HepG2 (cell line): ENCODE data around the gene ZER1. TPM values are rescaled to one million over a fixed set of nuclear protein-coding genes. Genes with fewer than 3 reads are reported as not detected.

Source experiments
- CREB1 ChIP-seq, 2 experiments: fragments of 450-650 bp in 1 of 2; IDR thresholded peaks; 2 replicates each; pipeline ENCODE4 v1.6.1; 2016 to 2017; ENCODE audit warnings: control low read depth in 1 of 2, mild to moderate bottlenecking in 1 of 2, missing compliant biosample characterization in 1 of 2, missing genetic modification characterization in 1 of 2
- DNMT1 ChIP-seq: sonication (generic); formaldehyde crosslinking; IDR thresholded peaks from 2 replicates; pipeline ENCODE4 v1.5.1; 2020; ENCODE audit warnings: mild to moderate bottlenecking, missing genetic modification reagents
- JUNB ChIP-seq: sonication (generic); formaldehyde crosslinking; IDR thresholded peaks from 2 replicates; pipeline ENCODE4 v1.8.0; 2022; ENCODE audit warnings: missing genetic modification reagents, mild to moderate bottlenecking, borderline replicate concordance
- KDM3A ChIP-seq: IDR thresholded peaks from 2 replicates; pipeline ENCODE4 v1.6.1; 2018; ENCODE audit warnings: low read depth, missing compliant biosample characterization
- KDM4B ChIP-seq: sonication (generic); formaldehyde crosslinking; IDR thresholded peaks from 2 replicates; pipeline ENCODE4 v1.4.0; 2020; ENCODE audit warnings: missing genetic modification reagents
- KMT2A ChIP-seq: sonication (generic); formaldehyde crosslinking; IDR thresholded peaks from 2 replicates; pipeline ENCODE4 v1.4.0; 2020; ENCODE audit warnings: missing genetic modification reagents
- NFIB ChIP-seq: sonication (generic); formaldehyde crosslinking; IDR thresholded peaks from 2 replicates; pipeline ENCODE4 v1.9.0; 2021; ENCODE audit warnings: missing genetic modification reagents, mild to moderate bottlenecking, borderline replicate concordance
- PITX1 ChIP-seq: sonication (generic); formaldehyde crosslinking; IDR thresholded peaks from 2 replicates; pipeline ENCODE4 v1.5.1; 2020; ENCODE audit warnings: mild to moderate bottlenecking, missing genetic modification reagents
- RFX3 ChIP-seq: IDR thresholded peaks from 2 replicates; pipeline ENCODE4 v1.6.1; 2016; ENCODE audit warnings: missing biosample characterization, missing genetic modification reagents
- RORA ChIP-seq: sonication (generic); formaldehyde crosslinking; IDR thresholded peaks from 2 replicates; pipeline ENCODE4 v1.5.0; 2020; ENCODE audit warnings: mild to moderate bottlenecking, missing genetic modification reagents, moderate library complexity
- ZBTB21 ChIP-seq: sonication (generic); formaldehyde crosslinking; IDR thresholded peaks from 2 replicates; pipeline ENCODE4 v1.4.0; 2020; ENCODE audit warnings: missing genetic modification reagents
- ZBTB7A ChIP-seq: sonication (generic); formaldehyde crosslinking; IDR thresholded peaks from 2 replicates; pipeline ENCODE4 v1.8.0; 2022; ENCODE audit warnings: mild to moderate bottlenecking, missing genetic modification reagents
- ZNF17 ChIP-seq: sonication (generic); formaldehyde crosslinking; IDR thresholded peaks from 2 replicates; pipeline ENCODE4 v1.5.0; 2020; ENCODE audit warnings: mild to moderate bottlenecking, missing genetic modification reagents
- ZNF20 ChIP-seq: sonication (generic); formaldehyde crosslinking; IDR thresholded peaks from 2 replicates; pipeline ENCODE4 v1.4.0; 2020; ENCODE audit warnings: mild to moderate bottlenecking, moderate library complexity, missing genetic modification reagents
- ZNF547 ChIP-seq: sonication (generic); formaldehyde crosslinking; IDR thresholded peaks from 2 replicates; pipeline ENCODE4 v1.5.1; 2020; ENCODE audit warnings: mild to moderate bottlenecking, missing genetic modification reagents
- ZNF564 ChIP-seq: sonication (generic); formaldehyde crosslinking; IDR thresholded peaks from 2 replicates; pipeline ENCODE4 v1.8.1; 2023; ENCODE audit warnings: mild to moderate bottlenecking, missing genetic modification reagents
- ZNF841 ChIP-seq: sonication (generic); formaldehyde crosslinking; IDR thresholded peaks from 2 replicates; pipeline ENCODE4 v1.8.1; 2023; ENCODE audit warnings: missing genetic modification reagents, borderline replicate concordance
- polyA plus RNA-seq, 8 experiments: library from polyadenylated mRNA; depleted of rRNA in 3 of 8; stranded (reverse) in 7 of 8; unstranded in 1 of 8; fragments of >200 nt; fragmentation: Illumina TruSeq in 4 of 8; extraction: Trizol in 4 of 8; gene quantifications; 2 replicates each; pipeline versions ENCODE4 v1.2.1 to v1.2.3, GENCODE V29; 2011 to 2016; ENCODE audit warnings: low read depth in 4 of 8, missing spikeins in 1 of 8, mixed read lengths in 1 of 8; ENCODE audit not compliant: insufficient read depth in 1 of 8
- total RNA-seq, 5 experiments: library from RNA; depleted of rRNA; stranded (reverse); fragments of >200 nt; fragmentation: Illumina TruSeq; extraction: Trizol; gene quantifications; 2 replicates each; pipeline ENCODE4 v1.2.3, GENCODE V29; 2016; ENCODE audit warnings: low read depth in 1 of 5
- TF ChIP-seq, protein P1 (sequence below): sonication (generic); formaldehyde crosslinking; IDR thresholded peaks from 2 replicates; pipeline ENCODE4 v1.5.1; 2020; ENCODE audit warnings: mild to moderate bottlenecking, missing genetic modification reagents, moderate library complexity
- TF ChIP-seq, protein P2 (sequence below): sonication (generic); formaldehyde crosslinking; IDR thresholded peaks from 2 replicates; pipeline ENCODE4 v1.5.0; 2020; ENCODE audit warnings: missing genetic modification reagents, mild to moderate bottlenecking, borderline replicate concordance
- TF ChIP-seq, protein P3 (sequence below): sonication (generic); formaldehyde crosslinking; IDR thresholded peaks from 2 replicates; pipeline ENCODE4 v1.4.0; 2020; ENCODE audit warnings: missing genetic modification reagents
- TF ChIP-seq, protein P4 (sequence below): IDR thresholded peaks from 2 replicates; pipeline ENCODE4 v1.6.1; 2016; ENCODE audit warnings: mild to moderate bottlenecking

The ZER1 gene
- total and polyA plus RNA-seq, 2 of the 13 experiments (the other 11 are each of a cell fraction or from before 2014, with no cell fraction given), result 7.7 to 40.0 TPM

DNA sequence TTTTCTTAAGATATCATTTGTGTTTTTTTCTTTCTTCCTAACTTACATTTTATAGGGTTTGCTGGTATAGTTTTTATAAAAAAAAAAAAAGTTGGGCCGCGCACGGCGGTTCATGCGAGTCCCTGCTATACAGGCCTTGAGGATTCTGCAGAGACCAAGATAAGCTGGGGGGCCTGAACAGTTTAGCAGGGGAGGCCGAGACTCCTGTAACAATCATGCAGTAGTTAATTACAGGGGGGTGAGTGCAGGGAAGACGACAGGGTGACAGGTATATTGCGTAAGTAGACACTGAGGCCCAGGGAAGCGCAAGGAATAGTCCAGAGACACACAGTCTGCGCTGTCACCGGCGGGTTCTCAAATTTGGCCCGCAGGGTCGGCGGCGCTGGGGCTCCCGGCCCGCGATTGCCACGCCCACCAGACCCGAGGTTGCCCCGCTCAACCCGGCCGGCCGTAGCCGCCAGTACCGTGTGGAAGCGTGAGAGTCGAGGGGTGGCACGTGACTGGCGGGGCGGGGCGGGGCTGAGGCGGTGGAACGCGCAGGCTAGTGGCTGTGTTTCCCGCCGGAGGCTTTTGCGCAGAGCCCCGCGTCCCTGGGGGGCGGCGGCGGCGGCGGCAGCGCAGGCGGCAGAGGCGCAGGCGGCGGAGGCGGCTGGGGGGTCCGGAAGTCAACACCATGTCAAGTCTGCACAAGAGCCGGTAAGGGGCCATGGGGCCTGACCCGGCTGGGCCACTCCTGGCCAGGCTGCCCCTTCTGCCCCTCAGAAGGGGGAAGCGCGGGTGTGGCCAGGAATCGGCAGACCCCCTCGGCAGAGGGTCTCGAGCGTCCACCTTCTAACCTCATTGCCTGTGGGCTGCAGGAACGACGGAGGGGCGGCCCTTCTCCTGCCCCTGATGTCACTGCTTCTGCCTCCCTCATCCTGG, 15.2 kb upstream of the ZER1 start, which contains the start of gene TBC1D13 (continued):
- TF ChIP-seq JUNB (CRISPR knock-in tag), result peak; percentile 77; the same call in 1 of the 2 replicates
- TF ChIP-seq ZNF17 (CRISPR knock-in tag), result peak; percentile 26; the same call in 1 of the 2 replicates
- TF ChIP-seq ZBTB7A (CRISPR knock-in tag), result peak; percentile 92
- 0 out of 2 replicates have a peak, but pooled peaks have one; percentile 20 for TF ChIP-seq CREB1 (IDR thresholded peaks at IDR 0.05)
- TF ChIP-seq CREB1 (CRISPR knock-in tag; IDR thresholded peaks at IDR 0.05), result no peak
- TF ChIP-seq KDM4B (CRISPR knock-in tag), result 0 out of 2 replicates have a peak, but pooled peaks have one; percentile 65
- TF ChIP-seq KMT2A (CRISPR knock-in tag), result peak; percentile 94
- TF ChIP-seq ZNF841 (CRISPR knock-in tag), result peak; percentile 90
- TF ChIP-seq ZNF20, result no peak
- no peak for TF ChIP-seq RORA (CRISPR knock-in tag)
- TF ChIP-seq, protein P1, sequence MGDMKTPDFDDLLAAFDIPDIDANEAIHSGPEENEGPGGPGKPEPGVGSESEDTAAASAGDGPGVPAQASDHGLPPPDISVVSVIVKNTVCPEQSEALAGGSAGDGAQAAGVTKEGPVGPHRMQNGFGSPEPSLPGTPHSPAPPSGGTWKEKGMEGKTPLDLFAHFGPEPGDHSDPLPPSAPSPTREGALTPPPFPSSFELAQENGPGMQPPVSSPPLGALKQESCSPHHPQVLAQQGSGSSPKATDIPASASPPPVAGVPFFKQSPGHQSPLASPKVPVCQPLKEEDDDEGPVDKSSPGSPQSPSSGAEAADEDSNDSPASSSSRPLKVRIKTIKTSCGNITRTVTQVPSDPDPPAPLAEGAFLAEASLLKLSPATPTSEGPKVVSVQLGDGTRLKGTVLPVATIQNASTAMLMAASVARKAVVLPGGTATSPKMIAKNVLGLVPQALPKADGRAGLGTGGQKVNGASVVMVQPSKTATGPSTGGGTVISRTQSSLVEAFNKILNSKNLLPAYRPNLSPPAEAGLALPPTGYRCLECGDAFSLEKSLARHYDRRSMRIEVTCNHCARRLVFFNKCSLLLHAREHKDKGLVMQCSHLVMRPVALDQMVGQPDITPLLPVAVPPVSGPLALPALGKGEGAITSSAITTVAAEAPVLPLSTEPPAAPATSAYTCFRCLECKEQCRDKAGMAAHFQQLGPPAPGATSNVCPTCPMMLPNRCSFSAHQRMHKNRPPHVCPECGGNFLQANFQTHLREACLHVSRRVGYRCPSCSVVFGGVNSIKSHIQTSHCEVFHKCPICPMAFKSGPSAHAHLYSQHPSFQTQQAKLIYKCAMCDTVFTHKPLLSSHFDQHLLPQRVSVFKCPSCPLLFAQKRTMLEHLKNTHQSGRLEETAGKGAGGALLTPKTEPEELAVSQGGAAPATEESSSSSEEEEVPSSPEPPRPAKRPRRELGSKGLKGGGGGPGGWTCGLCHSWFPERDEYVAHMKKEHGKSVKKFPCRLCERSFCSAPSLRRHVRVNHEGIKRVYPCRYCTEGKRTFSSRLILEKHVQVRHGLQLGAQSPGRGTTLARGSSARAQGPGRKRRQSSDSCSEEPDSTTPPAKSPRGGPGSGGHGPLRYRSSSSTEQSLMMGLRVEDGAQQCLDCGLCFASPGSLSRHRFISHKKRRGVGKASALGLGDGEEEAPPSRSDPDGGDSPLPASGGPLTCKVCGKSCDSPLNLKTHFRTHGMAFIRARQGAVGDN (CRISPR knock-in tag), result peak; percentile 99
- TF ChIP-seq, protein P2, sequence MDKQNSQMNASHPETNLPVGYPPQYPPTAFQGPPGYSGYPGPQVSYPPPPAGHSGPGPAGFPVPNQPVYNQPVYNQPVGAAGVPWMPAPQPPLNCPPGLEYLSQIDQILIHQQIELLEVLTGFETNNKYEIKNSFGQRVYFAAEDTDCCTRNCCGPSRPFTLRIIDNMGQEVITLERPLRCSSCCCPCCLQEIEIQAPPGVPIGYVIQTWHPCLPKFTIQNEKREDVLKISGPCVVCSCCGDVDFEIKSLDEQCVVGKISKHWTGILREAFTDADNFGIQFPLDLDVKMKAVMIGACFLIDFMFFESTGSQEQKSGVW (CRISPR knock-in tag), result peak; percentile 42; the same call in 1 of the 2 replicates
- TF ChIP-seq ZNF564 (CRISPR knock-in tag), result peak; percentile 94
- TF ChIP-seq NFIB (CRISPR knock-in tag), result no peak
- peak; percentile 98 for TF ChIP-seq DNMT1 (CRISPR knock-in tag)
- TF ChIP-seq, protein P3, sequence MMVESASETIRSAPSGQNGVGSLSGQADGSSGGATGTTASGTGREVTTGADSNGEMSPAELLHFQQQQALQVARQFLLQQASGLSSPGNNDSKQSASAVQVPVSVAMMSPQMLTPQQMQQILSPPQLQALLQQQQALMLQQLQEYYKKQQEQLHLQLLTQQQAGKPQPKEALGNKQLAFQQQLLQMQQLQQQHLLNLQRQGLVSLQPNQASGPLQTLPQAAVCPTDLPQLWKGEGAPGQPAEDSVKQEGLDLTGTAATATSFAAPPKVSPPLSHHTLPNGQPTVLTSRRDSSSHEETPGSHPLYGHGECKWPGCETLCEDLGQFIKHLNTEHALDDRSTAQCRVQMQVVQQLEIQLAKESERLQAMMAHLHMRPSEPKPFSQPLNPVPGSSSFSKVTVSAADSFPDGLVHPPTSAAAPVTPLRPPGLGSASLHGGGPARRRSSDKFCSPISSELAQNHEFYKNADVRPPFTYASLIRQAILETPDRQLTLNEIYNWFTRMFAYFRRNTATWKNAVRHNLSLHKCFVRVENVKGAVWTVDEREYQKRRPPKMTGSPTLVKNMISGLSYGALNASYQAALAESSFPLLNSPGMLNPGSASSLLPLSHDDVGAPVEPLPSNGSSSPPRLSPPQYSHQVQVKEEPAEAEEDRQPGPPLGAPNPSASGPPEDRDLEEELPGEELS (CRISPR knock-in tag), result peak; percentile 75
- peak; percentile 62; the same call in 1 of the 2 replicates for TF ChIP-seq PITX1 (CRISPR knock-in tag)
- no peak for TF ChIP-seq RFX3 (CRISPR knock-in tag)
- peak; percentile 93 for TF ChIP-seq ZNF547 (CRISPR knock-in tag)
- TF ChIP-seq ZBTB21, result no peak
- TF ChIP-seq, protein P4, sequence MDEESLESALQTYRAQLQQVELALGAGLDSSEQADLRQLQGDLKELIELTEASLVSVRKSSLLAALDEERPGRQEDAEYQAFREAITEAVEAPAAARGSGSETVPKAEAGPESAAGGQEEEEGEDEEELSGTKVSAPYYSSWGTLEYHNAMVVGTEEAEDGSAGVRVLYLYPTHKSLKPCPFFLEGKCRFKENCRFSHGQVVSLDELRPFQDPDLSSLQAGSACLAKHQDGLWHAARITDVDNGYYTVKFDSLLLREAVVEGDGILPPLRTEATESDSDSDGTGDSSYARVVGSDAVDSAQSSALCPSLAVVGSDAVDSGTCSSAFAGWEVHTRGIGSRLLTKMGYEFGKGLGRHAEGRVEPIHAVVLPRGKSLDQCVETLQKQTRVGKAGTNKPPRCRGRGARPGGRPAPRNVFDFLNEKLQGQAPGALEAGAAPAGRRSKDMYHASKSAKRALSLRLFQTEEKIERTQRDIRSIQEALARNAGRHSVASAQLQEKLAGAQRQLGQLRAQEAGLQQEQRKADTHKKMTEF (CRISPR knock-in tag), result peak; percentile 93
- no peak; the same call in 1 of the 2 replicates for TF ChIP-seq KDM3A (CRISPR knock-in tag)
